Lower leg skin (tissue), 4 donors: ENCODE measurements around the gene SOS1. TPM values are rescaled to one million over a fixed set of nuclear protein-coding genes. Genes with fewer than 3 reads are reported as not detected.

Experiments used
- DNase-seq, 2 donors: peaks; one replicate each; pipeline ENCODE4 v3.0.0-alpha.2; 2019; ENCODE audit warnings: low spot score in 2 of 2
- H3K4me3 ChIP-seq: fragments of 200-600 bp; sonication (generic); 2 replicates; pipeline ENCODE4 v1.5.1; 2017; ENCODE audit warnings: mild to moderate bottlenecking, low read depth; ENCODE audit not compliant: poor library complexity, severe bottlenecking
- CTCF ChIP-seq, 3 donors: fragments of 450-650 bp; IDR thresholded peaks; one replicate each; pipeline ENCODE4 v1.5.1; 2016; ENCODE audit warnings: antibody characterized with exemption in 3 of 3, mild to moderate bottlenecking in 3 of 3, moderate library complexity in 2 of 3
- POLR2A ChIP-seq, 2 donors: fragments of 450-650 bp; IDR thresholded peaks; one replicate each; pipeline ENCODE4 v1.6.1; 2016 to 2017; ENCODE audit warnings: antibody characterized with exemption in 2 of 2, mild to moderate bottlenecking in 1 of 2, moderate library complexity in 1 of 2
- WGBS, 2 donors: methylation state at CpG; one replicate each; pipeline ENCODE4 v1.1.5; 2018; 5-methylcytosine and 5-hydroxymethylcytosine counted together
- intact Hi-C: fragments of 100-400 bp; cut with DNase I; formaldehyde crosslinking; loops from one replicate; pipeline ENCODE4 v1.15.0; 2023; ENCODE audit warnings: low total_unique reads
- total RNA-seq, 4 donors: library from RNA; depleted of rRNA; stranded (reverse); fragments of >200 nt; gene quantifications; one replicate each; pipeline ENCODE4 v1.1.0, GENCODE V29; 2016

SOS1 gene
- total RNA-seq, 4 donors from 2014 or later = 18.9 to 25.0 (median 19.3) TPM

- intact Hi-C loops = no loop called here
- TF ChIP-seq POLR2A (IDR thresholded peaks at IDR 0.05) (no peak), CTCF (IDR thresholded peaks at IDR 0.05) (no peak)
- no peak overlapping the region for H3K4me3 ChIP-seq
- no peak for DNase-seq
Measured at GRCh38 chr2:38973266-38973665, 147.6 kb downstream of the SOS1 start.

- intact Hi-C loops = no loop called here
- 87 to 96% methylated on average over 4 of the region's 4 CpGs for WGBS, 2 donors
- TF ChIP-seq CTCF (IDR thresholded peaks at IDR 0.05) = no peak
- no peak for TF ChIP-seq POLR2A (IDR thresholded peaks at IDR 0.05)
- no peak for DNase-seq
- H3K4me3 ChIP-seq = no peak overlapping the region
Measured at GRCh38 chr2:38971377-38971776, 149.5 kb downstream of the SOS1 start.

GRCh38 chr2:38968021-38968420, 152.8 kb downstream of the SOS1 start:
- WGBS, 2 donors = 92 to 94% methylated on average over 2 of the region's 2 CpGs
- DNase-seq = no peak
- no peak for TF ChIP-seq POLR2A (IDR thresholded peaks at IDR 0.05)
- TF ChIP-seq CTCF (IDR thresholded peaks at IDR 0.05) = no peak
- no peak overlapping the region for H3K4me3 ChIP-seq
- intact Hi-C loops = no loop called here

GRCh38 chr2:38966678-38967077, 154.2 kb downstream of the SOS1 start:
- H3K4me3 ChIP-seq = no peak overlapping the region
- TF ChIP-seq CTCF (IDR thresholded peaks at IDR 0.05) = no peak
- no peak for TF ChIP-seq POLR2A (IDR thresholded peaks at IDR 0.05)
- DNase-seq = no peak
- intact Hi-C loops = no loop called here
- 63 to 69% methylated on average over 1 of the region's 1 CpG for WGBS, 2 donors

- 93 to 98% methylated on average over 5 of the region's 5 CpGs for WGBS, 2 donors
- DNase-seq = no peak
- H3K4me3 ChIP-seq = no peak overlapping the region
- no peak for TF ChIP-seq CTCF (IDR thresholded peaks at IDR 0.05)
- no peak for TF ChIP-seq POLR2A (IDR thresholded peaks at IDR 0.05)
- intact Hi-C loops = no loop called here
Measured at GRCh38 chr2:38966006-38966405, 154.8 kb downstream of the SOS1 start.

- 55 to 64% methylated on average over 22 to 34 of the region's 34 CpGs for WGBS, 2 donors
- no peak for TF ChIP-seq CTCF (IDR thresholded peaks at IDR 0.05)
- TF ChIP-seq POLR2A (IDR thresholded peaks at IDR 0.05) = no peak
- DNase-seq = no peak
- intact Hi-C loops = no loop called here
- H3K4me3 ChIP-seq = no peak overlapping the region
Measured at GRCh38 chr2:38960609-38961320, 160.1 kb downstream of the SOS1 start.
